ENCODE measurements around the gene CYP4F12. TPM values are rescaled to one million over a fixed set of nuclear protein-coding genes. Genes with fewer than 3 reads are reported as not detected.

CYP4F12 gene
- polyA plus RNA-seq, 1 donor (not counting 4 experiments of a cell fraction or from before 2014, with no cell fraction given): 2.0 TPM

DNA sequence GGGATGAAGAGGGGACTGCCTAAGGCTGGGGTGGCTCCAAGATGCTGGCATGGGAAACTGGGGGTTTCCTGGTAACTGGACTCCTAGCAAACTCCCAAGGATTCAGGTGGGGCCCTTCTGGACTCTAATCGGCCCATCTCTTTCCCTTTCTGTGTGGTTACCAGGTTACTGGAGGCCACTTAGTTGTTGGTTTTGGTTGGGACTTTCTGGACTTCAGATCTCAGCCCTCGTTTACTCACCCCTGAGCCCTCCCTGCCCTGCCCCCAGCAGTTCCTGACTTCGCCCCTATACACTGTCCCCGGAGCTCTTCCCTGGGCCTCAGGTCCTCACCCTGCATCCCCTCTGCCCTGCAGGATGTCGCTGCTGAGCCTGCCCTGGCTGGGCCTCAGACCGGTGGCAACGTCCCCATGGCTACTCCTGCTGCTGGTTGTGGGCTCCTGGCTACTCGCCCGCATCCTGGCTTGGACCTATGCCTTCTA lies 328 bp downstream of the CYP4F12 start:
- H3K27me3 ChIP-seq (ENCODE audit: control insufficient read depth, extremely low read depth, insufficient read depth, low read length): peaks cover 4% of the 10 kb centered on the region
- no peak overlapping the region for H2AFZ ChIP-seq (ENCODE audit: control insufficient read depth, low read length)
- no peak for TF ChIP-seq EZH2 (IDR thresholded peaks at IDR 0.05; ENCODE audit: low read length)
- TF ChIP-seq, protein P1, sequence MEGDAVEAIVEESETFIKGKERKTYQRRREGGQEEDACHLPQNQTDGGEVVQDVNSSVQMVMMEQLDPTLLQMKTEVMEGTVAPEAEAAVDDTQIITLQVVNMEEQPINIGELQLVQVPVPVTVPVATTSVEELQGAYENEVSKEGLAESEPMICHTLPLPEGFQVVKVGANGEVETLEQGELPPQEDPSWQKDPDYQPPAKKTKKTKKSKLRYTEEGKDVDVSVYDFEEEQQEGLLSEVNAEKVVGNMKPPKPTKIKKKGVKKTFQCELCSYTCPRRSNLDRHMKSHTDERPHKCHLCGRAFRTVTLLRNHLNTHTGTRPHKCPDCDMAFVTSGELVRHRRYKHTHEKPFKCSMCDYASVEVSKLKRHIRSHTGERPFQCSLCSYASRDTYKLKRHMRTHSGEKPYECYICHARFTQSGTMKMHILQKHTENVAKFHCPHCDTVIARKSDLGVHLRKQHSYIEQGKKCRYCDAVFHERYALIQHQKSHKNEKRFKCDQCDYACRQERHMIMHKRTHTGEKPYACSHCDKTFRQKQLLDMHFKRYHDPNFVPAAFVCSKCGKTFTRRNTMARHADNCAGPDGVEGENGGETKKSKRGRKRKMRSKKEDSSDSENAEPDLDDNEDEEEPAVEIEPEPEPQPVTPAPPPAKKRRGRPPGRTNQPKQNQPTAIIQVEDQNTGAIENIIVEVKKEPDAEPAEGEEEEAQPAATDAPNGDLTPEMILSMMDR (optimal IDR thresholded peaks at IDR 0.05 in 1 of 3, IDR thresholded peaks at IDR 0.05 in 1 of 3, conservative IDR thresholded peaks at IDR 0.05 in 1 of 3; ENCODE audit: extremely low read depth in 1 of 3, insufficient read depth in 2 of 3, low read length in 3 of 3): no peak
- H3K4me3 ChIP-seq (ENCODE audit: control insufficient read depth in 2 of 3, extremely low read depth in 1 of 3, insufficient read depth in 2 of 3, low read depth in 1 of 3, low read length in 3 of 3): no peak overlapping the region
- DNase-seq (ENCODE audit: low read depth, low spot score) (no peak), FAIRE-seq (no peak)
- H3K27ac ChIP-seq (ENCODE audit: control insufficient read depth, insufficient read depth, low read length): no peak overlapping the region
- no peak overlapping the region for H3K9ac ChIP-seq (ENCODE audit: control insufficient read depth, extremely low read depth, insufficient read depth, low read length)
- no peaks in the 10 kb centered on the region for H3K4me1 ChIP-seq (ENCODE audit: control insufficient read depth, extremely low read depth, insufficient read depth, low read length)
- H3K79me2 ChIP-seq (ENCODE audit: control insufficient read depth, insufficient read depth, low read length): no peaks in the 10 kb centered on the region
- H3K36me3 ChIP-seq (ENCODE audit: control insufficient read depth in 2 of 2, extremely low read depth in 1 of 2, insufficient read depth in 2 of 2, low read length in 2 of 2): no peaks in the 10 kb centered on the region
- no peak overlapping the region for H3K4me2 ChIP-seq (ENCODE audit: control insufficient read depth, extremely low read depth, insufficient read depth, low read depth, low read length)
- H4K20me1 ChIP-seq (ENCODE audit: control insufficient read depth, extremely low read depth, insufficient read depth, low read length): no peaks in the 10 kb centered on the region
- no peaks in the 10 kb centered on the region for H3K9me3 ChIP-seq (ENCODE audit: control insufficient read depth, low read depth, low read length)
- no peaks in the 10 kb centered on the region for H3K9me1 ChIP-seq (ENCODE audit: control insufficient read depth, extremely low read depth, insufficient read depth, low read length)
- dilution Hi-C loops (cut with MboI; ENCODE audit: extremely low pct_ligation_motif_present, low sequenced_read_pairs): no loop called here

DNA sequence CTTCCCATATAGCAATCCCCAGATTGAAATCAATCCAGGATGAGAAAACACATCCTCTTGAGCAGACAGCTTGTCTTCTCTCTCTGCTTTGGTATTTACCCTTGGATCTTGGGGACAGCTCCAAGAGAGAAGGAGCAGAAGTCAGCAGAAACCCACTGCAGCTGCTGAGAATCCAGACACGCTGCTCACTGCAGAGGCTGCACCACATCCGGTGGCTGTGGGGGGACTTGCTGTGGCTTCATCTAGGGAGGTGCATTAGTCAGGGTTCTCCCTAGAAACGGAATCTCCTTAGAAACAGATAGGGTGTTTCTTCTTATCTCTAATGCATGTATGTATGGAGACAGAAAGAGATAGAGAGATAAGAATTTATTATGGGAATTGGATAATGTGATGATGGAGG lies 2.7 kb downstream of the CYP4F12 start:
- dilution Hi-C loops (cut with MboI; ENCODE audit: extremely low pct_ligation_motif_present, low sequenced_read_pairs): no loop called here
- no peaks in the 10 kb centered on the region for H4K20me1 ChIP-seq (ENCODE audit: control insufficient read depth, extremely low read depth, insufficient read depth, low read length)
- H3K4me1 ChIP-seq (ENCODE audit: control insufficient read depth, extremely low read depth, insufficient read depth, low read length): no peaks in the 10 kb centered on the region
- H3K9me3 ChIP-seq (ENCODE audit: control insufficient read depth, low read depth, low read length): no peaks in the 10 kb centered on the region
- H3K4me2 ChIP-seq (ENCODE audit: control insufficient read depth, extremely low read depth, insufficient read depth, low read depth, low read length): no peak overlapping the region
- no peak overlapping the region for H3K4me3 ChIP-seq (ENCODE audit: control insufficient read depth in 2 of 3, extremely low read depth in 1 of 3, insufficient read depth in 2 of 3, low read depth in 1 of 3, low read length in 3 of 3)
- peaks cover 4% of the 10 kb centered on the region for H3K27me3 ChIP-seq (ENCODE audit: control insufficient read depth, extremely low read depth, insufficient read depth, low read length)
- H3K9me1 ChIP-seq (ENCODE audit: control insufficient read depth, extremely low read depth, insufficient read depth, low read length): no peaks in the 10 kb centered on the region
- no peaks in the 10 kb centered on the region for H3K36me3 ChIP-seq (ENCODE audit: control insufficient read depth in 2 of 2, extremely low read depth in 1 of 2, insufficient read depth in 2 of 2, low read length in 2 of 2)
- no peak overlapping the region for H3K27ac ChIP-seq (ENCODE audit: control insufficient read depth, insufficient read depth, low read length)
- H3K9ac ChIP-seq (ENCODE audit: control insufficient read depth, extremely low read depth, insufficient read depth, low read length): no peak overlapping the region
- H2AFZ ChIP-seq (ENCODE audit: control insufficient read depth, low read length): no peak overlapping the region
- FAIRE-seq (no peak), DNase-seq (ENCODE audit: low read depth, low spot score) (no peak)
- no peak for TF ChIP-seq EZH2 (IDR thresholded peaks at IDR 0.05; ENCODE audit: low read length)
- TF ChIP-seq, protein P1 (optimal IDR thresholded peaks at IDR 0.05 in 1 of 3, IDR thresholded peaks at IDR 0.05 in 1 of 3, conservative IDR thresholded peaks at IDR 0.05 in 1 of 3; ENCODE audit: extremely low read depth in 1 of 3, insufficient read depth in 2 of 3, low read length in 3 of 3): no peak
- no peaks in the 10 kb centered on the region for H3K79me2 ChIP-seq (ENCODE audit: control insufficient read depth, insufficient read depth, low read length)

Measured in keratinocyte (primary cell).